ENCODE measurements around the gene EXOC2. TPM values are rescaled to one million over a fixed set of nuclear protein-coding genes. Genes with fewer than 3 reads are reported as not detected.

Gene EXOC2
- total RNA-seq, 4 donors from 2014 or later = 17.8 to 24.8 (median 21.4) TPM

GRCh38 chr6:705047-705446 is 12.1 kb upstream of the EXOC2 start:
- Histone ChIP-seq H3K9me3 (no peaks in the 10 kb centered on the region), H3K4me3 (no peak overlapping the region), H3K36me3 (no peaks in the 10 kb centered on the region), H3K27me3 (peaks cover 0 to 53% (median 0%) of the 10 kb centered on the region in 4 donors), H3K27ac (no peak overlapping the region), H3K4me1 (peaks cover 0 to 2% (median under 1%) of the 10 kb centered on the region in 3 donors)
- DNase-seq = no peak
- intact Hi-C loops (cut with DNase I) = no loop called here
- 44 to 45% methylated on average over 4 of the region's 4 CpGs for WGBS, 2 donors
- TF ChIP-seq POLR2A (IDR thresholded peaks at IDR 0.05) = no peak
- TF ChIP-seq, protein P1, sequence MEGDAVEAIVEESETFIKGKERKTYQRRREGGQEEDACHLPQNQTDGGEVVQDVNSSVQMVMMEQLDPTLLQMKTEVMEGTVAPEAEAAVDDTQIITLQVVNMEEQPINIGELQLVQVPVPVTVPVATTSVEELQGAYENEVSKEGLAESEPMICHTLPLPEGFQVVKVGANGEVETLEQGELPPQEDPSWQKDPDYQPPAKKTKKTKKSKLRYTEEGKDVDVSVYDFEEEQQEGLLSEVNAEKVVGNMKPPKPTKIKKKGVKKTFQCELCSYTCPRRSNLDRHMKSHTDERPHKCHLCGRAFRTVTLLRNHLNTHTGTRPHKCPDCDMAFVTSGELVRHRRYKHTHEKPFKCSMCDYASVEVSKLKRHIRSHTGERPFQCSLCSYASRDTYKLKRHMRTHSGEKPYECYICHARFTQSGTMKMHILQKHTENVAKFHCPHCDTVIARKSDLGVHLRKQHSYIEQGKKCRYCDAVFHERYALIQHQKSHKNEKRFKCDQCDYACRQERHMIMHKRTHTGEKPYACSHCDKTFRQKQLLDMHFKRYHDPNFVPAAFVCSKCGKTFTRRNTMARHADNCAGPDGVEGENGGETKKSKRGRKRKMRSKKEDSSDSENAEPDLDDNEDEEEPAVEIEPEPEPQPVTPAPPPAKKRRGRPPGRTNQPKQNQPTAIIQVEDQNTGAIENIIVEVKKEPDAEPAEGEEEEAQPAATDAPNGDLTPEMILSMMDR (IDR thresholded peaks at IDR 0.05) = no peak

- Histone ChIP-seq H3K4me3 (no peak overlapping the region), H3K27ac (no peak overlapping the region), H3K27me3 (peaks cover 0 to 51% (median 0%) of the 10 kb centered on the region in 4 donors), H3K9me3 (no peaks in the 10 kb centered on the region), H3K4me1 (no peaks in the 10 kb centered on the region), H3K36me3 (no peaks in the 10 kb centered on the region)
- DNase-seq = no peak
- WGBS, 2 donors = 74 to 88% methylated on average over 6 of the region's 6 CpGs
- intact Hi-C loops (cut with DNase I) = no loop called here
- TF ChIP-seq, protein P1 (IDR thresholded peaks at IDR 0.05) = no peak
- TF ChIP-seq POLR2A (IDR thresholded peaks at IDR 0.05) = no peak
These were observed 11.1 kb upstream of the EXOC2 start for GRCh38 chr6:704046-704445.

- Histone ChIP-seq H3K27ac (no peak overlapping the region), H3K36me3 (no peaks in the 10 kb centered on the region), H3K9me3 (no peaks in the 10 kb centered on the region), H3K4me3 (no peak overlapping the region), H3K4me1 (no peaks in the 10 kb centered on the region), H3K27me3 (peaks cover 0 to 51% (median 0%) of the 10 kb centered on the region in 4 donors)
- intact Hi-C loops (cut with DNase I) = no loop called here
- TF ChIP-seq, protein P1 (IDR thresholded peaks at IDR 0.05) = no peak
- no peak for TF ChIP-seq POLR2A (IDR thresholded peaks at IDR 0.05)
- WGBS, 2 donors = 69% methylated on average over 3 of the region's 3 CpGs
- no peak for DNase-seq
These were observed 10.6 kb upstream of the EXOC2 start for GRCh38 chr6:703552-703951.

GRCh38 chr6:701700-702479 is 9.0 kb upstream of the EXOC2 start:
- Histone ChIP-seq H3K27me3 (peaks cover 0 to 40% (median 0%) of the 10 kb centered on the region in 4 donors), H3K27ac (no peak overlapping the region), H3K9me3 (no peaks in the 10 kb centered on the region), H3K36me3 (no peaks in the 10 kb centered on the region), H3K4me1 (no peaks in the 10 kb centered on the region), H3K4me3 (no peak overlapping the region)
- intact Hi-C loops (cut with DNase I) = no loop called here
- 82 to 83% methylated on average over 11 of the region's 11 CpGs for WGBS, 2 donors
- TF ChIP-seq, protein P1 (IDR thresholded peaks at IDR 0.05) = no peak
- no peak for TF ChIP-seq POLR2A (IDR thresholded peaks at IDR 0.05)
- DNase-seq = no peak

GRCh38 chr6:701215-701614 is 8.3 kb upstream of the EXOC2 start:
- no peak for DNase-seq
- intact Hi-C loops (cut with DNase I) = no loop called here
- 81 to 88% methylated on average over 4 of the region's 4 CpGs for WGBS, 2 donors
- H3K27me3 ChIP-seq = peaks cover 0 to 38% (median 0%) of the 10 kb centered on the region in 4 donors
- H3K36me3 ChIP-seq = no peaks in the 10 kb centered on the region
- no peaks in the 10 kb centered on the region for H3K9me3 ChIP-seq
- no peak overlapping the region for H3K4me3 ChIP-seq
- no peak overlapping the region for H3K27ac ChIP-seq
- no peaks in the 10 kb centered on the region for H3K4me1 ChIP-seq
- TF ChIP-seq POLR2A (IDR thresholded peaks at IDR 0.05) = no peak
- TF ChIP-seq, protein P1 (IDR thresholded peaks at IDR 0.05) = no peak
